HepG2 (cell line): ENCODE measurements around the gene NUP62. TPM values are rescaled to one million over a fixed set of nuclear protein-coding genes. Genes with fewer than 3 reads are reported as not detected.

Experiments
- MYC ChIP-seq: sonication (generic); formaldehyde crosslinking; IDR thresholded peaks from 2 replicates; pipeline ENCODE4 v1.9.0; 2021; ENCODE audit warnings: missing genetic modification reagents, borderline replicate concordance
- PLSCR1 ChIP-seq: sonication (generic); formaldehyde crosslinking; IDR thresholded peaks from 2 replicates; pipeline ENCODE4 v1.5.0; 2020; ENCODE audit warnings: missing genetic modification reagents, mild to moderate bottlenecking, borderline replicate concordance
- RBM22 ChIP-seq: fragments of 200-400 bp; formaldehyde crosslinking; optimal IDR thresholded peaks from 2 replicates; pipeline ENCODE3; 2017; ENCODE audit warnings: mild to moderate bottlenecking, low read length, moderate library complexity
- SETDB1 ChIP-seq: sonication (generic); formaldehyde crosslinking; IDR thresholded peaks from 2 replicates; pipeline ENCODE4 v1.5.1; 2020; ENCODE audit warnings: missing genetic modification reagents, mild to moderate bottlenecking, borderline replicate concordance
- TBL1XR1 ChIP-seq: fragments of 150-350 bp; IDR thresholded peaks from 2 replicates; pipeline ENCODE4 v1.6.1; 2014; ENCODE audit warnings: borderline replicate concordance, low read length; ENCODE audit not compliant: partially characterized antibody
- ZBTB2 ChIP-seq: sonication (generic); formaldehyde crosslinking; IDR thresholded peaks from 2 replicates; pipeline ENCODE4 v1.8.0; 2022; ENCODE audit warnings: low read depth, missing genetic modification reagents
- ZFP41 ChIP-seq: sonication (generic); formaldehyde crosslinking; IDR thresholded peaks from 2 replicates; pipeline ENCODE4 v1.4.0; 2020; ENCODE audit warnings: mild to moderate bottlenecking, missing genetic modification reagents, borderline replicate concordance
- ZNF816 ChIP-seq: sonication (generic); formaldehyde crosslinking; IDR thresholded peaks from 2 replicates; pipeline ENCODE4 v1.8.0; 2022; ENCODE audit warnings: missing genetic modification reagents, mild to moderate bottlenecking, borderline replicate concordance
- polyA plus RNA-seq, 8 experiments: library from polyadenylated mRNA; depleted of rRNA in 3 of 8; stranded (reverse) in 7 of 8; unstranded in 1 of 8; fragments of >200 nt; fragmentation: Illumina TruSeq in 4 of 8; extraction: Trizol in 4 of 8; gene quantifications; 2 replicates each; pipeline versions ENCODE4 v1.2.1 to v1.2.3, GENCODE V29; 2011 to 2016; ENCODE audit warnings: low read depth in 4 of 8, missing spikeins in 1 of 8, mixed read lengths in 1 of 8; ENCODE audit not compliant: insufficient read depth in 1 of 8
- total RNA-seq, 5 experiments: library from RNA; depleted of rRNA; stranded (reverse); fragments of >200 nt; fragmentation: Illumina TruSeq; extraction: Trizol; gene quantifications; 2 replicates each; pipeline ENCODE4 v1.2.3, GENCODE V29; 2016; ENCODE audit warnings: low read depth in 1 of 5
- TF ChIP-seq, protein P1 (sequence below), 2 experiments: fragments of 450-650 bp in 1 of 2; sonication (generic) in 1 of 2; formaldehyde crosslinking in 1 of 2; IDR thresholded peaks; 2 replicates each; pipeline versions ENCODE4 v1.6.1 to v1.8.0; 2016 to 2022; ENCODE audit warnings: antibody characterized with exemption in 1 of 2, mild to moderate bottlenecking in 1 of 2, missing genetic modification reagents in 1 of 2
- TF ChIP-seq, protein P2 (sequence below): IDR thresholded peaks from 2 replicates; pipeline ENCODE4 v1.6.1; 2016; ENCODE audit warnings: low read depth

NUP62 gene
- total and polyA plus RNA-seq, 2 of the 13 experiments (the other 11 are each of a cell fraction or from before 2014, with no cell fraction given) = 16.5 to 41.5 TPM

DNA sequence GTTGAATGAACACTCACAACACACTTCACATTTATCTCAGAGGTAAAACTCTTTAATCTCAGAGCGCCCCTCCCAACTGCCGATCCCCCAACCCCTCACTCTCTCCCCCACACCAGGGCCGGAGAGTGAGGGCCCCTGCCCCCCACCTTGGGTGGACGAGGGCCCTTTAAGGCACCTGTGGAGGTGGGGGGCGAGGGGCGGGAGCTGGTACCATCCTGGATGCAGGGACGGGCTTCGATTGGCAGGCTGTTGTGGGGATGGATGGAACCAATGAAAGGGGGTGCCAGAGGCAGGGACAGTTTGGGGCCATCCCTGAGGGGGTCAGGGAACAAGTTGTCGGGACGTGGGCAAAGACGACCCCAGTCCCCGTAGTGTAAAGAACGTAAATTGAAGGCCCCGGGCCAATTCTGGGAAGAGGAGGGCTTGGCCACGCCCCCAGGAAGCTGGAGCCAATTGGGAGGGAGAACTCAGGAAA is 60.3 kb downstream of the NUP62 start (continued):
- TF ChIP-seq, protein P1, sequence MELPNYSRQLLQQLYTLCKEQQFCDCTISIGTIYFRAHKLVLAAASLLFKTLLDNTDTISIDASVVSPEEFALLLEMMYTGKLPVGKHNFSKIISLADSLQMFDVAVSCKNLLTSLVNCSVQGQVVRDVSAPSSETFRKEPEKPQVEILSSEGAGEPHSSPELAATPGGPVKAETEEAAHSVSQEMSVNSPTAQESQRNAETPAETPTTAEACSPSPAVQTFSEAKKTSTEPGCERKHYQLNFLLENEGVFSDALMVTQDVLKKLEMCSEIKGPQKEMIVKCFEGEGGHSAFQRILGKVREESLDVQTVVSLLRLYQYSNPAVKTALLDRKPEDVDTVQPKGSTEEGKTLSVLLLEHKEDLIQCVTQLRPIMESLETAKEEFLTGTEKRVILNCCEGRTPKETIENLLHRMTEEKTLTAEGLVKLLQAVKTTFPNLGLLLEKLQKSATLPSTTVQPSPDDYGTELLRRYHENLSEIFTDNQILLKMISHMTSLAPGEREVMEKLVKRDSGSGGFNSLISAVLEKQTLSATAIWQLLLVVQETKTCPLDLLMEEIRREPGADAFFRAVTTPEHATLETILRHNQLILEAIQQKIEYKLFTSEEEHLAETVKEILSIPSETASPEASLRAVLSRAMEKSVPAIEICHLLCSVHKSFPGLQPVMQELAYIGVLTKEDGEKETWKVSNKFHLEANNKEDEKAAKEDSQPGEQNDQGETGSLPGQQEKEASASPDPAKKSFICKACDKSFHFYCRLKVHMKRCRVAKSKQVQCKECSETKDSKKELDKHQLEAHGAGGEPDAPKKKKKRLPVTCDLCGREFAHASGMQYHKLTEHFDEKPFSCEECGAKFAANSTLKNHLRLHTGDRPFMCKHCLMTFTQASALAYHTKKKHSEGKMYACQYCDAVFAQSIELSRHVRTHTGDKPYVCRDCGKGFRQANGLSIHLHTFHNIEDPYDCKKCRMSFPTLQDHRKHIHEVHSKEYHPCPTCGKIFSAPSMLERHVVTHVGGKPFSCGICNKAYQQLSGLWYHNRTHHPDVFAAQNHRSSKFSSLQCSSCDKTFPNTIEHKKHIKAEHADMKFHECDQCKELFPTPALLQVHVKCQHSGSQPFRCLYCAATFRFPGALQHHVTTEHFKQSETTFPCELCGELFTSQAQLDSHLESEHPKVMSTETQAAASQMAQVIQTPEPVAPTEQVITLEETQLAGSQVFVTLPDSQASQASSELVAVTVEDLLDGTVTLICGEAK (IDR thresholded peaks at IDR 0.05) = no peak
- TF ChIP-seq, protein P1 (CRISPR knock-in tag; IDR thresholded peaks at IDR 0.05) = no peak
- TF ChIP-seq, protein P2, sequence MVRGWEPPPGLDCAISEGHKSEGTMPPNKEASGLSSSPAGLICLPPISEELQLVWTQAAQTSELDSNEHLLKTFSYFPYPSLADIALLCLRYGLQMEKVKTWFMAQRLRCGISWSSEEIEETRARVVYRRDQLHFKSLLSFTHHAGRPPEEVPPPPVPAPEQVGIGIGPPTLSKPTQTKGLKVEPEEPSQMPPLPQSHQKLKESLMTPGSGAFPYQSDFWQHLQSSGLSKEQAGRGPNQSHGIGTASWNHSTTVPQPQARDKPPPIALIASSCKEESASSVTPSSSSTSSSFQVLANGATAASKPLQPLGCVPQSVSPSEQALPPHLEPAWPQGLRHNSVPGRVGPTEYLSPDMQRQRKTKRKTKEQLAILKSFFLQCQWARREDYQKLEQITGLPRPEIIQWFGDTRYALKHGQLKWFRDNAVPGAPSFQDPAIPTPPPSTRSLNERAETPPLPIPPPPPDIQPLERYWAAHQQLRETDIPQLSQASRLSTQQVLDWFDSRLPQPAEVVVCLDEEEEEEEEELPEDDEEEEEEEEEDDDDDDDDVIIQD = no peak
- TF ChIP-seq ZBTB2 (0 out of 2 replicates have a peak, but pooled peaks have one; percentile 27), RBM22 (no peak), TBL1XR1 (no peak), ZNF816 (CRISPR knock-in tag) (no peak), ZFP41 (no peak), SETDB1 (CRISPR knock-in tag) (no peak), PLSCR1 (no peak), MYC (no peak)
